MCF 10A (cell line): ENCODE results near the gene INF2. TPM values are rescaled to one million over a fixed set of nuclear protein-coding genes. Genes with fewer than 3 reads are reported as not detected.

Experiments
- BruUV-seq: library from RNA; stranded (reverse); fragments of 400-500 nt; replicated peaks from 2 replicates; lab custom pipeline; 2021; lab: Mats Ljungman, UMichigan
- CTCF ChIA-PET: fragments of 300-600 bp; sonication (Branson Sonifier 250); formaldehyde crosslinking; extraction: SDS; loops from one replicate; lab custom pipeline; 2021; ENCODE audit warnings: antibody characterized with exemption, inconsistent platforms; lab: Yijun Ruan, JAX
- POLR2A ChIA-PET: fragments of 300-600, 350-650 bp; sonication (Branson Sonifier 250); formaldehyde crosslinking; extraction: SDS; loops from one replicate; lab custom pipeline; 2020; ENCODE audit warnings: antibody characterized with exemption, inconsistent platforms; lab: Yijun Ruan, JAX
- DNase-seq: peaks from one replicate; pipeline ENCODE4 v3.0.0-alpha.2; 2018; ENCODE audit not compliant: unreplicated experiment
- H3K27ac Mint-ChIP-seq: one replicate; pipeline ENCODE4 v1.8.0; 2022; ENCODE audit warnings: mild to moderate bottlenecking, low read depth, mixed read lengths; ENCODE audit not compliant: unreplicated experiment
- H3K27me3 Mint-ChIP-seq: one replicate; pipeline ENCODE4 v1.8.0; 2022; ENCODE audit warnings: mixed read lengths; ENCODE audit not compliant: insufficient read depth, unreplicated experiment
- H3K36me3 Mint-ChIP-seq: one replicate; pipeline ENCODE4 v1.8.0; 2022; ENCODE audit warnings: mild to moderate bottlenecking, moderate library complexity, mixed read lengths; ENCODE audit not compliant: insufficient read depth, unreplicated experiment
- H3K4me1 Mint-ChIP-seq: one replicate; pipeline ENCODE4 v1.8.0; 2022; ENCODE audit warnings: mixed read lengths; ENCODE audit not compliant: insufficient read depth, unreplicated experiment
- H3K4me3 Mint-ChIP-seq: one replicate; pipeline ENCODE4 v1.8.0; 2022; ENCODE audit warnings: mild to moderate bottlenecking, moderate library complexity, mixed read lengths; ENCODE audit not compliant: unreplicated experiment
- H3K9me3 Mint-ChIP-seq: one replicate; pipeline ENCODE4 v1.8.0; 2022; ENCODE audit warnings: mixed read lengths; ENCODE audit not compliant: unreplicated experiment
- CTCF ChIP-seq: fragments of 200-600 bp; IDR thresholded peaks from one replicate; pipeline ENCODE4 v1.8.0; 2022; ENCODE audit warnings: antibody characterized with exemption, mild to moderate bottlenecking; ENCODE audit not compliant: unreplicated experiment
- intact Hi-C: fragments of 100-400 bp; cut with micrococcal nuclease; formaldehyde crosslinking; loops from 2 replicates; pipeline ENCODE4 v1.14.1; 2022
- total RNA-seq: library from RNA; stranded (reverse); gene quantifications from 2 replicates; pipeline ENCODE4 v1.2.3, GENCODE V29; 2022

The INF2 gene
- total RNA-seq, 1 experiment from 2014 or later = 102 TPM

- Mint-ChIP-seq H3K27ac (no peak overlapping the region), H3K4me3 (peak overlapping the region; percentile 58), H3K4me1 (no peaks in the 10 kb centered on the region), H3K27me3 (no peaks in the 10 kb centered on the region), H3K9me3 (no peaks in the 10 kb centered on the region), H3K36me3 (peaks cover 17% of the 10 kb centered on the region)
- CTCF ChIA-PET = interaction anchor here (4.6 to 5.9 kb wide), 2 partner anchors 10 to 25 kb away, joined by 36 to 85 read pairs; partner anchors contain the start of gene SIVA1
- intact Hi-C loops = no loop called here
- DNase-seq = no peak
- no TSS peak for BruUV-seq
- POLR2A ChIA-PET = interaction anchor here (0.6 to 6.2 kb wide), 5 partner anchors 10 to 631 kb away, joined by 3 to 35 read pairs (median 3); no protein-coding TSS in a partner anchor
- TF ChIP-seq CTCF = peak; percentile 10
Observed at GRCh38 chr14:104724981-104725771, 35.8 kb downstream of the INF2 start.

- no TSS peak for BruUV-seq
- H3K4me3 Mint-ChIP-seq = no peak overlapping the region
- no peak for DNase-seq
- CTCF ChIA-PET = interaction anchor here (4.6 to 5.9 kb wide), 2 partner anchors 9 to 24 kb away, joined by 36 to 85 read pairs; partner anchors contain the start of gene SIVA1
- intact Hi-C loops = no loop called here
- no peak overlapping the region for H3K27ac Mint-ChIP-seq
- no peak for TF ChIP-seq CTCF
- no peaks in the 10 kb centered on the region for H3K27me3 Mint-ChIP-seq
- H3K36me3 Mint-ChIP-seq = peaks cover 17% of the 10 kb centered on the region
- H3K9me3 Mint-ChIP-seq = no peaks in the 10 kb centered on the region
- POLR2A ChIA-PET = interaction anchor here (6.2 kb wide), 1 partner anchor 23 kb away, joined by 35 read pairs; no protein-coding TSS in a partner anchor
- no peaks in the 10 kb centered on the region for H3K4me1 Mint-ChIP-seq
Observed at GRCh38 chr14:104725772-104726548, 36.5 kb downstream of the INF2 start.

- ChIA-PET CTCF (interaction anchor here (4.6 to 5.9 kb wide), 2 partner anchors 9 to 23 kb away, joined by 36 to 85 read pairs; partner anchors contain the start of gene SIVA1), POLR2A (interaction anchor here (6.2 kb wide), 1 partner anchor 22 kb away, joined by 35 read pairs; no protein-coding TSS in a partner anchor)
- no peaks in the 10 kb centered on the region for H3K4me1 Mint-ChIP-seq
- no peaks in the 10 kb centered on the region for H3K27me3 Mint-ChIP-seq
- H3K36me3 Mint-ChIP-seq = peaks cover 17% of the 10 kb centered on the region
- no TSS peak for BruUV-seq
- DNase-seq = no peak
- H3K27ac Mint-ChIP-seq = no peak overlapping the region
- no peaks in the 10 kb centered on the region for H3K9me3 Mint-ChIP-seq
- no peak overlapping the region for H3K4me3 Mint-ChIP-seq
- TF ChIP-seq CTCF = peak; percentile 18
- intact Hi-C loops = no loop called here
Observed at GRCh38 chr14:104726600-104727451, 37.4 kb downstream of the INF2 start.
